ENCODE results near the gene RNF223. TPM values are rescaled to one million over a fixed set of nuclear protein-coding genes. Genes with fewer than 3 reads are reported as not detected.

The RNF223 gene
- total RNA-seq, 1 experiment from 2014 or later, result 6.3 TPM

DNA sequence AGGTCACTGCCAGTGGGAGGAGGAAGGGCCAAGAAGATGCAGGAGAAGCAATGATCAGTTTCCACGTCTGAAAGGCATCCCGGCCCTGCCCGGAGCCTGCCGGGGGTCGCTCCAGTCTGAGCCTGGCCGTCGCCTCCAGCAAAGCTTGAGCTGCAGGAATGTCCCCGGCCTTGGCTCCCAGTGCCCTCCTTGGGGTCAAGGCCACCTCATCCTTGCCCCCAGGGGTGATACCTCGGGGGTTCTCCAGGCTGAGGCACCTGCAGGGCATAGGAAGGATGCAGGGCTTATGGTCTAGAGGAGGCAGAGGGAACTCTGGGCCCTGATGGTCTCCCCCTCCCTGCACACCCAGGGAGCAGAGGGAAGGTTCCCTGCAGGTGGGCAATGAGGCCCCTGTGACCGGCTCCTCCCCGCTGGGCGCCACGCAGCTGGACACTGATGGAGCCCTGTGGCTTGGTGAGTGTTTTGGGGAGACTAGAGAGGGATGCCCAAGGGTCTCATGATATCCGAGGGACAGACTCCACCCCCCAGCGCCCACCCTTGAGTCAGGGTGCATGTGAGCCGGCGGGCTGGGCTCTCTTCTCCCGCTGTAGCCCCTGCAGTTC lies 19.9 kb downstream of the RNF223 start:
- no peaks in the 10 kb centered on the region for H3K9me2 ChIP-seq (ENCODE audit: insufficient read depth)
- H3K79me2 ChIP-seq (ENCODE audit: insufficient read depth, low read length), result no peaks in the 10 kb centered on the region
- H4K20me1 ChIP-seq (ENCODE audit: insufficient read depth), result no peaks in the 10 kb centered on the region
- H3K27ac ChIP-seq (ENCODE audit: low read depth, low read length), result no peak overlapping the region
- H3K4me3 ChIP-seq (replicated peaks in 1 of 2; ENCODE audit: low read depth in 1 of 2, low read length in 2 of 2), result no peak overlapping the region
- H3K9me3 ChIP-seq (ENCODE audit: control insufficient read depth in 1 of 2, insufficient read depth in 1 of 2, low read depth in 1 of 2, low read length in 2 of 2), result no peaks in the 10 kb centered on the region
- DNase-seq (ENCODE audit: low read depth, low spot score) (no peak), ATAC-seq (no peak)
- H3K9ac ChIP-seq (ENCODE audit: low read length), result no peak overlapping the region
- H2AFZ ChIP-seq (ENCODE audit: low read depth, low read length, poor library complexity, severe bottlenecking), result no peak overlapping the region
- ChIA-PET CTCF (no interaction called here), POLR2A (no interaction called here), RAD21 (ENCODE audit: low non-redundant PET in 1 of 2, low total read pairs in 2 of 2, uncharacterized antibody in 2 of 2, unreplicated experiment in 2 of 2) (no interaction called here)
- TF ChIP-seq, protein P1, sequence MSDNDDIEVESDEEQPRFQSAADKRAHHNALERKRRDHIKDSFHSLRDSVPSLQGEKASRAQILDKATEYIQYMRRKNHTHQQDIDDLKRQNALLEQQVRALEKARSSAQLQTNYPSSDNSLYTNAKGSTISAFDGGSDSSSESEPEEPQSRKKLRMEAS (IDR thresholded peaks at IDR 0.05), result no peak
- no peak for TF ChIP-seq JUND (IDR thresholded peaks at IDR 0.05)
- no peak for TF ChIP-seq RAD21 (IDR thresholded peaks at IDR 0.05; ENCODE audit: low read depth)
- TF ChIP-seq ZFX (IDR thresholded peaks at IDR 0.05), result no peak
- TF ChIP-seq EGR1 (IDR thresholded peaks at IDR 0.05; ENCODE audit: low read depth), result no peak
- TF ChIP-seq CBX3 (IDR thresholded peaks at IDR 0.05; ENCODE audit: low read depth), result no peak
- no peak for TF ChIP-seq YY1 (IDR thresholded peaks at IDR 0.05; ENCODE audit: extremely low read depth, insufficient replicate concordance, low read depth, low read length)
- TF ChIP-seq SP1 (IDR thresholded peaks at IDR 0.05; ENCODE audit: low read depth), result no peak
- TF ChIP-seq EZH2phosphoT487 (IDR thresholded peaks at IDR 0.05; ENCODE audit: borderline replicate concordance), result no peak
- no peak for TF ChIP-seq FOSL1 (IDR thresholded peaks at IDR 0.05; ENCODE audit: low read depth)
- no peaks in the 10 kb centered on the region for H3K27me3 ChIP-seq (ENCODE audit: insufficient read depth, low read length)
- H3K4me2 ChIP-seq (ENCODE audit: low read length), result no peak overlapping the region
- peaks cover 9 to 17% of the 10 kb centered on the region in 2 experiments for H3K4me1 ChIP-seq (ENCODE audit: control insufficient read depth in 1 of 2, insufficient read depth in 2 of 2, low read length in 2 of 2)
- peaks cover 10 to 22% of the 10 kb centered on the region in 2 experiments; a peak in 3 of 4 replicates for H3K36me3 ChIP-seq (ENCODE audit: control insufficient read depth in 1 of 2, insufficient read depth in 2 of 2, low read length in 2 of 2)
- intact Hi-C loops (cut with micrococcal nuclease), result no loop called here
- BruUV-seq (replicated peaks), result no TSS peak

DNA sequence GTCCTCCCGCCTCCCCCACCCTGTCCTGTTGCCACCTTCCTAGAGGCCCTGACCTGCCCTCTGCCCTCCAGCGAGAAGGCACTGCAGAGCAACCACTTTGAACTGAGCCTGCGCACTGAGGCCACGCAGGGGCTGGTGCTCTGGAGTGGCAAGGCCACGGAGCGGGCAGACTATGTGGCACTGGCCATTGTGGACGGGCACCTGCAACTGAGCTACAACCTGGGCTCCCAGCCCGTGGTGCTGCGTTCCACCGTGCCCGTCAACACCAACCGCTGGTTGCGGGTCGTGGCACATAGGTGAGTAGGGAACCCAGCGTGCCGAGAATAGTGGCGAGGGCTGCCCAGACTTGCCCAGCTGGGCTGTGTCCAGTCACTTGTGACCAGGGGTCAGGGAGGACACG lies 20.4 kb downstream of the RNF223 start:
- no TSS peak for BruUV-seq (replicated peaks)
- CTCF ChIA-PET, result interaction anchor here (0.7 kb wide), 1 partner anchor 10 kb away, joined by 3 read pairs; no protein-coding TSS in a partner anchor
- no peak for DNase-seq (ENCODE audit: low read depth, low spot score)

More for the DNA sequence above, 20.4 kb downstream of the RNF223 start:
- H3K36me3 ChIP-seq (ENCODE audit: control insufficient read depth in 1 of 2, insufficient read depth in 2 of 2, low read length in 2 of 2), result peaks cover 10 to 22% of the 10 kb centered on the region in 2 experiments; a peak in 3 of 4 replicates
- no peak overlapping the region for H2AFZ ChIP-seq (ENCODE audit: low read depth, low read length, poor library complexity, severe bottlenecking)
- no peak overlapping the region for H3K4me3 ChIP-seq (replicated peaks in 1 of 2; ENCODE audit: low read depth in 1 of 2, low read length in 2 of 2)
- H3K9me2 ChIP-seq (ENCODE audit: insufficient read depth), result no peaks in the 10 kb centered on the region
- no peaks in the 10 kb centered on the region for H4K20me1 ChIP-seq (ENCODE audit: insufficient read depth)
- H3K9ac ChIP-seq (ENCODE audit: low read length), result no peak overlapping the region
- peaks cover 8 to 12% of the 10 kb centered on the region in 2 experiments for H3K4me1 ChIP-seq (ENCODE audit: control insufficient read depth in 1 of 2, insufficient read depth in 2 of 2, low read length in 2 of 2)
- no peaks in the 10 kb centered on the region for H3K27me3 ChIP-seq (ENCODE audit: insufficient read depth, low read length)
- no peak overlapping the region for H3K27ac ChIP-seq (ENCODE audit: low read depth, low read length)
- H3K79me2 ChIP-seq (ENCODE audit: insufficient read depth, low read length), result no peaks in the 10 kb centered on the region
- POLR2A ChIA-PET, result no interaction called here
- no peak overlapping the region for H3K4me2 ChIP-seq (ENCODE audit: low read length)
- intact Hi-C loops (cut with micrococcal nuclease), result no loop called here
- TF ChIP-seq ZFX (IDR thresholded peaks at IDR 0.05) (no peak), CEBPB (IDR thresholded peaks at IDR 0.05; ENCODE audit: low read depth) (no peak), SRF (IDR thresholded peaks at IDR 0.05; ENCODE audit: low read depth) (no peak), EGR1 (IDR thresholded peaks at IDR 0.05; ENCODE audit: low read depth) (no peak)
- H3K9me3 ChIP-seq (ENCODE audit: control insufficient read depth in 1 of 2, insufficient read depth in 1 of 2, low read depth in 1 of 2, low read length in 2 of 2), result no peaks in the 10 kb centered on the region
- RAD21 ChIA-PET (ENCODE audit: low non-redundant PET in 1 of 2, low total read pairs in 2 of 2, uncharacterized antibody in 2 of 2, unreplicated experiment in 2 of 2), result no interaction called here
- ATAC-seq, result no peak
